SK-N-SH (cell line): ENCODE measurements around the gene RNU7-1. TPM values are rescaled to one million over a fixed set of nuclear protein-coding genes. Genes with fewer than 3 reads are reported as not detected.
A peak's percentile ranks its signal among the peaks of the same experiment; 100 is the strongest.

Source experiments
- CTCF ChIA-PET: fragments of 300-600, 350-600 bp; formaldehyde crosslinking; extraction: SDS; loops from one replicate; lab custom pipeline; 2021; lab: Yijun Ruan, JAX
- POLR2A ChIA-PET: fragments of 350-600 bp; sonication (Branson Sonifier 250); formaldehyde crosslinking; extraction: SDS; loops from one replicate; lab custom pipeline; 2020; ENCODE audit warnings: antibody characterized with exemption, inconsistent platforms; lab: Yijun Ruan, JAX
- DNase-seq: peaks from one replicate; pipeline ENCODE4 v3.0.0; 2012
- H2AFZ ChIP-seq: fragments of 200-600 bp; sonication (generic); 2 replicates; pipeline ENCODE4 v1.8.1; 2016; ENCODE audit warnings: antibody characterized with exemption, mild to moderate bottlenecking, low read depth
- H3F3A ChIP-seq: fragments of 200-600 bp; sonication (generic); replicated peaks from 2 replicates; pipeline ENCODE3; 2016; ENCODE audit warnings: antibody characterized with exemption, mild to moderate bottlenecking; ENCODE audit not compliant: insufficient read depth
- H3K27ac ChIP-seq, 2 experiments: fragments of 200-500 bp in 1 of 2; fragments of 200-600 bp in 1 of 2; sonication (Bioruptor generic) in 1 of 2; sonication (generic), shearing (Covaris generic) in 1 of 2; 2 replicates each; pipeline versions ENCODE4 v1.5.1 to v1.6.1; 2014 to 2016; ENCODE audit warnings: low read depth in 2 of 2, inconsistent platforms in 1 of 2, low read length in 1 of 2, mild to moderate bottlenecking in 1 of 2, mixed read lengths in 1 of 2
- H3K27me3 ChIP-seq: fragments of 200-600 bp; sonication (generic), shearing (Covaris generic); 2 replicates; pipeline ENCODE4 v1.6.1; 2016; ENCODE audit warnings: mixed run types; ENCODE audit not compliant: insufficient read depth
- H3K36me3 ChIP-seq, 2 experiments: fragments of 200-500 bp in 1 of 2; fragments of 200-600 bp in 1 of 2; sonication (Bioruptor generic) in 1 of 2; sonication (generic) in 1 of 2; replicated peaks in 1 of 2; 2 replicates each; pipeline versions ENCODE3 to v1.5.1; 2014 to 2016; ENCODE audit warnings: low read length in 1 of 2, mild to moderate bottlenecking in 1 of 2; ENCODE audit not compliant: insufficient read depth in 2 of 2, control insufficient read depth in 1 of 2
- H3K4me1 ChIP-seq, 2 experiments: fragments of 200-500 bp in 1 of 2; fragments of 200-600 bp in 1 of 2; sonication (Bioruptor generic) in 1 of 2; sonication (generic), shearing (Covaris generic) in 1 of 2; 2 replicates each; pipeline versions ENCODE4 v1.5.1 to v1.6.1; 2014 to 2016; ENCODE audit warnings: low read depth in 1 of 2, low read length in 1 of 2, mixed run types in 1 of 2; ENCODE audit not compliant: insufficient read depth in 2 of 2, control insufficient read depth in 1 of 2
- H3K4me2 ChIP-seq: fragments of 200-600 bp; sonication (generic), shearing (Covaris generic); 2 replicates; pipeline ENCODE4 v1.6.1; 2017; ENCODE audit warnings: mixed run types
- H3K4me3 ChIP-seq, 2 experiments: fragments of 200-500 bp in 1 of 2; fragments of 200-600 bp in 1 of 2; sonication (Bioruptor generic) in 1 of 2; sonication (generic), shearing (Covaris generic) in 1 of 2; 2 replicates each; pipeline versions ENCODE4 v1.5.1 to v1.8.1; 2014 to 2016; ENCODE audit warnings: low read depth in 2 of 2, inconsistent platforms in 1 of 2, low read length in 1 of 2, mild to moderate bottlenecking in 1 of 2, mixed read lengths in 1 of 2, moderate library complexity in 1 of 2
- H3K79me2 ChIP-seq: fragments of 200-600 bp; sonication (generic); 2 replicates; pipeline ENCODE4 v1.8.1; 2017; ENCODE audit warnings: mild to moderate bottlenecking; ENCODE audit not compliant: insufficient read depth
- H3K9ac ChIP-seq: fragments of 200-600 bp; sonication (generic); 2 replicates; pipeline ENCODE4 v1.6.1; 2017; ENCODE audit warnings: mixed run types
- H3K9me2 ChIP-seq: fragments of 200-600 bp; sonication (generic); 2 replicates; pipeline ENCODE4 v1.6.1; 2017; ENCODE audit warnings: mixed run types
- H3K9me3 ChIP-seq: fragments of 200-600 bp; sonication (generic); 2 replicates; pipeline ENCODE4 v1.6.1; 2017; ENCODE audit warnings: mixed run types, mild to moderate bottlenecking, moderate library complexity
- H4K20me1 ChIP-seq: fragments of 200-600 bp; sonication (generic); 2 replicates; pipeline ENCODE4 v1.6.1; 2017; ENCODE audit warnings: mild to moderate bottlenecking, mixed run types; ENCODE audit not compliant: insufficient read depth
- FOSL2 ChIP-seq: IDR thresholded peaks from 2 replicates; pipeline ENCODE4 v1.4.0; 2012; ENCODE audit warnings: low read depth, mild to moderate bottlenecking, moderate library complexity, borderline replicate concordance
- FOXJ3 ChIP-seq: sonication (generic); formaldehyde crosslinking; IDR thresholded peaks from 2 replicates; pipeline ENCODE4 v1.5.1; 2020; ENCODE audit warnings: mild to moderate bottlenecking, missing genetic modification reagents
- RCOR1 ChIP-seq: fragments of 150-350 bp; IDR thresholded peaks from 2 replicates; pipeline ENCODE4 v1.6.1; 2017; ENCODE audit warnings: antibody characterized with exemption, low read length
- REST ChIP-seq: IDR thresholded peaks from 2 replicates; pipeline ENCODE4 v1.6.1; 2012; ENCODE audit warnings: mild to moderate bottlenecking, low read depth, low read length, moderate library complexity
- RFX5 ChIP-seq: IDR thresholded peaks from 2 replicates; pipeline ENCODE4 v1.6.1; 2012; ENCODE audit warnings: mild to moderate bottlenecking, improper control_type of control experiment, low read length
- TEAD4 ChIP-seq: IDR thresholded peaks from 2 replicates; pipeline ENCODE4 v1.4.0; 2012; ENCODE audit warnings: mild to moderate bottlenecking, borderline replicate concordance; ENCODE audit not compliant: insufficient read depth
- YY1 ChIP-seq: IDR thresholded peaks from 2 replicates; pipeline ENCODE4 v1.4.0; 2012; ENCODE audit warnings: low read depth, mild to moderate bottlenecking
- WGBS: methylation state at CpG from one replicate; pipeline ENCODE4 v1.1.6; 2017; ENCODE audit warnings: low lambda C conversion rate; 5-methylcytosine and 5-hydroxymethylcytosine counted together
- polyA plus RNA-seq, 3 experiments: library from polyadenylated mRNA; depleted of rRNA; stranded (reverse); fragments of >200 nt; gene quantifications; 2 replicates each; pipeline ENCODE4 v1.2.3, GENCODE V29; 2012
- TF ChIP-seq, protein P1 (sequence below): IDR thresholded peaks from 2 replicates; pipeline ENCODE4 v1.4.0; 2012; ENCODE audit warnings: low read depth, borderline replicate concordance

RNU7-1 gene
- polyA plus RNA-seq, 1 of the 3 experiments (the other 2 are of a cell fraction): not detected

GRCh38 chr12:6935371-6936193 is 8.0 kb upstream of the RNU7-1 start:
- WGBS: 93% methylated on average over 14 of the region's 14 CpGs
- peaks cover 37% of the 10 kb centered on the region for H4K20me1 ChIP-seq
- H3K36me3 ChIP-seq: peaks cover 49 to 71% of the 10 kb centered on the region in 2 experiments
- ChIA-PET POLR2A (interaction anchor here (0.6 to 1.1 kb wide), 4 partner anchors 8 to 63 kb away, joined by 3 to 4 read pairs (median 3); partner anchors contain the start of genes RNU7-1 and SPSB2), CTCF (interaction anchor here (1.0 to 9.2 kb wide), 2 partner anchors 12 to 44 kb away, joined by 3 to 134 read pairs; no protein-coding TSS in a partner anchor)
- no peak overlapping the region for H3K9ac ChIP-seq
- peak; percentile 17 for DNase-seq
- H3K4me2 ChIP-seq: no peak overlapping the region
- H3F3A ChIP-seq: peaks cover 41% of the 10 kb centered on the region
- no peak for TF ChIP-seq FOXJ3 (CRISPR knock-in tag)
- TF ChIP-seq, all 33 proteins: peak for 0
- no peak overlapping the region for H3K4me3 ChIP-seq
- H3K79me2 ChIP-seq: peaks cover 69% of the 10 kb centered on the region
- peaks cover 0 to 18% of the 10 kb centered on the region in 2 experiments; a peak in 2 of 4 replicates for H3K4me1 ChIP-seq
- no peak overlapping the region; a peak in 1 of 4 replicates for H3K27ac ChIP-seq
- no peaks in the 10 kb centered on the region for H3K27me3 ChIP-seq
- H2AFZ ChIP-seq: no peak overlapping the region
- no peaks in the 10 kb centered on the region for H3K9me2 ChIP-seq
- H3K9me3 ChIP-seq: no peaks in the 10 kb centered on the region

- whole genome bisulfite sequencing: 88% methylated on average over 3 of the region's 3 CpGs
- CTCF ChIA-PET: interaction anchor here (1.0 to 9.2 kb wide), 2 partner anchors 13 to 45 kb away, joined by 3 to 134 read pairs; no protein-coding TSS in a partner anchor
Measured at GRCh38 chr12:6936194-6936635, 7.4 kb upstream of the RNU7-1 start.

More at GRCh38 chr12:6936194-6936635, 7.4 kb upstream of the RNU7-1 start:
- H2AFZ ChIP-seq: no peak overlapping the region
- no peak overlapping the region for H3K9ac ChIP-seq
- peaks cover 46% of the 10 kb centered on the region for H3F3A ChIP-seq
- H3K4me3 ChIP-seq: no peak overlapping the region
- TF ChIP-seq REST (no peak), FOSL2 (no peak), RFX5 (no peak), TEAD4 (no peak), RCOR1 (no peak), FOXJ3 (CRISPR knock-in tag) (no peak), YY1 (no peak)
- TF ChIP-seq, protein P1, sequence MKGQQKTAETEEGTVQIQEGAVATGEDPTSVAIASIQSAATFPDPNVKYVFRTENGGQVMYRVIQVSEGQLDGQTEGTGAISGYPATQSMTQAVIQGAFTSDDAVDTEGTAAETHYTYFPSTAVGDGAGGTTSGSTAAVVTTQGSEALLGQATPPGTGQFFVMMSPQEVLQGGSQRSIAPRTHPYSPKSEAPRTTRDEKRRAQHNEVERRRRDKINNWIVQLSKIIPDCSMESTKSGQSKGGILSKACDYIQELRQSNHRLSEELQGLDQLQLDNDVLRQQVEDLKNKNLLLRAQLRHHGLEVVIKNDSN: no peak
- H3K27ac ChIP-seq: peak overlapping the region in 1 of 2 experiments; percentile 11; a peak in 1 of 4 replicates
- peaks cover 0 to 18% of the 10 kb centered on the region in 2 experiments; a peak in 2 of 4 replicates for H3K4me1 ChIP-seq
- no peak overlapping the region for H3K4me2 ChIP-seq
- peak; percentile 18 for DNase-seq
- no peaks in the 10 kb centered on the region for H3K9me3 ChIP-seq
- H4K20me1 ChIP-seq: peaks cover 31% of the 10 kb centered on the region
- H3K79me2 ChIP-seq: peaks cover 63% of the 10 kb centered on the region
- no peaks in the 10 kb centered on the region for H3K27me3 ChIP-seq
- H3K36me3 ChIP-seq: peaks cover 54 to 70% of the 10 kb centered on the region in 2 experiments
- no peaks in the 10 kb centered on the region for H3K9me2 ChIP-seq
- POLR2A ChIA-PET: interaction anchor here (0.6 to 1.1 kb wide), 3 partner anchors 8 to 64 kb away, joined by 3 to 4 read pairs (median 3); partner anchors contain the start of gene SPSB2
